GM19467 (cell line): ENCODE measurements around the gene SERPINA3.
"Not testable (repeated sequence)": the region's sequence is repeated elsewhere in the genome, so short reads cannot be mapped to it uniquely, and the experiment has no call there.

Experiments
- ATAC-seq: cut with Tn5 transposase; IDR thresholded peaks from one replicate; pipeline ENCODE4 v1.9.1; 2021; ENCODE audit warnings: mild to moderate bottlenecking, moderate library complexity; ENCODE audit not compliant: unreplicated experiment

The SERPINA3 gene

DNA sequence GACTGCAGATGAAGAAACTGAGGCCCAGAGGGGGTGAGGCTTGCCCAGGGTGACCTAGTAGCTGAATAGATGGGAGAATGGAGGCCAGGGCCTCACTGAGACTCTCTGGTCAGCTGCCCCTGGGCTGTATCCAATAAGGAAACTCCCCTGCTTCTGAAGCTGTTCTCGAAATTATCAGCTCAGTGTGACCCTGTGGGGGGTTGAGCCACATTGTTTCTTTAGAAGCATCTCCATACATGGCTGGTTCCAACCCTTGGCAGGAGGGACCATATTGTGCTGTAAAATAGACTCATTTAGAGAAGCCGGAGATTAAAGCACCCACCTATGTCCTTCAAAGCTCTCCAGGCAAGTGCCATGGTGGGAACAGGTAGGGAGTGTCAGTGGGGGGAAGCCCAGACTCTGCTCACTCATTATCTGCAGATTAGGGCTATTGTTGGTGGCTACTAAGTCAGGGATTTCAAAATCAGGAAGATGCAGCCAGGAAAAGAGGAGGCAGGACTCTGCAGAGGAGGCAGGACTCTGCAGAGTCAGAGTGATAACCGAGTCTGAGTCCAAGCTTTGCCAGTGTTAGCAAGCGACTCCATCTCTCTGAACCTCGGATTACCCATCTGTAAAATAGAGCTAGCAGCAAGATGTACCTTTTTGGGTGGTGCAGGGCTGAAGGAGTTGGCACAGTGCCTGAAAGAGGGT, 27.5 kb upstream of the SERPINA3 start:
- ATAC-seq: no peak

DNA sequence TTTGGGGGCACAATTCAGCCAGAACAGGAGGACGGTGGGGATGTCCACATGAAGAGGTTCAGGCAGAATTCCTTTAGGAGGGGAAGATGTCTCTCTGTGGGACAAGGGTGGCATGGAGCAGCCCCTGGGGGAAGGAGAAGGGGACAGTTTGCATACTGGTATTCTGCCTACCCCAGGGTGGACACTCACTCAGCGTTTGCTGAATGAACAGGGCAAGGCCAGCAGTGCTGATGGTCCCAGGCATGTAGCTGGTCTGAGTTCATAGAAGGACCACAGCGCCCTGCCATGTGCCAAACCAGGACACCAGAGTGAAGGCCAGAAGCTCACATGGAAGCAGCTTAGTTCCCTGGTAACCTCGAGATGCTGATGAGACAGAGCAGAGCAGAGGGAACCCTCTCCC, 25.6 kb upstream of the SERPINA3 start:
- no peak for ATAC-seq

GRCh38 chr14:94588311-94588710, 23.9 kb upstream of the SERPINA3 start:
- no peak for ATAC-seq

DNA sequence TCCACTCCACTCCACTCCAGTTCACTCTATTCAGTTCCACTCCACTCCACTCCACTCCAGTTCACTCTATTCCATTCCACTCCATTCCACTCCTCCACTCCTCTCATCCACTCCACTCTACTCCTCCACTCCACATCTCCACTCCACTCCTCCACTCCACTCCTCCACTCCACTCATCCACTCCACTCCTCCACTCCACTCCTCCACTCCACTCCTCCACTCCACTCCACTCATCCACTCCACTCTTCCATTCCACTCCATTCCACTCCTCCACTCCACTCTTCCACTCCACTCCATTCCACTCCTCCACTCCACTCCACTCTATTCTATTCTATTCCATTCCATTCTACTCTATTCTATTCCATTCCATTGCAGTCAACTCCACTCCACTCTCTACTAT, 21.1 kb upstream of the SERPINA3 start:
- no peak for ATAC-seq

GRCh38 chr14:94591871-94592270, 20.3 kb upstream of the SERPINA3 start:
- no peak for ATAC-seq

GRCh38 chr14:94592457-94592856, 19.7 kb upstream of the SERPINA3 start:
- no peak for ATAC-seq

DNA sequence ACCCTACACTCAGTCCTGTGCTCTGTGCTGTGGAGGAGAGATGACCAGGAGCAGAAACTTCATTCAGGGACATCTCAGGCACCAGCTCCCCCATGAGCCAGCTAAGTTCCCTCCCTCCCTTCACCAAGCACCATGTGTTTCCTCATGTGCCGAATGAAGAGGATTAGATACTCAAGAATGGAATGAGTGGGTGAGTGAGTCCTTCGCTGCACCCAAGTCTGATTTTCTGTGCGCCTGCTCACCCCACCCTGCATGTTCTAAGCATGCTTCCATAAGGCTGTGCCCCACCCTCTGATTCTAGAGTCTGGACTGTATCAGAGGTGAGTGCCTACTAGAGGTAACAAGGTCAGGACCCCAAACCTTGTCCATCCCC, 18.8 kb upstream of the SERPINA3 start:
- no peak for ATAC-seq

GRCh38 chr14:94593749-94594431, 18.3 kb upstream of the SERPINA3 start:
- ATAC-seq: no peak

GRCh38 chr14:94594441-94594840, 17.8 kb upstream of the SERPINA3 start:
- ATAC-seq: no peak

DNA sequence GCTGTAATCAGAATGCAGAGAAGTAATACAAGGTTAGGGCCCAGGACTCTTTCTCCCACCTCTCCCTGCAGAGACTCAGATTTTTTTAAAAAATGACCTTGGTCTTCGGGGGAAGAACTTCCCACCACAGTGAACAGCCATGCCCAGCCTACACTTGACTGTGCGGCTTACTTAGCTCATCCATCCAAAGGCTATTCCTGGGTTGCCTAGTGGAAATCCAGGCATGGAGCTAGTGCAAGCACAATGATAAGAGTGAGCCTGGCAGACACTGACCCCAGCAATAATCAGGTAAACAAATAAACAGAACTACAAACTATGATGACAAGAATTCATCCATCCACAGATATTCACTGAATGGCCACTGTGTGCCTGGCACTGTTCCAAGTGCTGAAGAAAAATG, 16.3 kb upstream of the SERPINA3 start:
- ATAC-seq: no peak

DNA sequence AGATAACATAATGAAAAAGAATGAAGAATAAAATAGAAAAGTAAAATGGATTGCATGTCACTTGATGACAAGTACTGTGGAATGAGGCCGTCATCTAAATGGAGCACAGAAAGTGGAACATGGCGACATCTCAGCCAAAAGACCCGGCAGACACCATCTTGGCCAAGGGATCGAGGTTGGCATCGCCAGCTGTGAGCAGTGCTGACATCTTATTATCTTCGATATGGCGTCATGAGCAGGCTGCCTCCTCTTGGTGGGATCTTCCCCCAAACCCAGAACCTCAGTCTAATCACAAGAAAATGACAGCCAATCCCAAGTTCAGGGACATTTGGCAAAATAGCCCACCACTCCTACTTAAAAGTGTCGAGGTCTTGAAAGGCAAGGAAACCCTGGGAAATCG, 15.8 kb upstream of the SERPINA3 start:
- ATAC-seq: no peak

DNA sequence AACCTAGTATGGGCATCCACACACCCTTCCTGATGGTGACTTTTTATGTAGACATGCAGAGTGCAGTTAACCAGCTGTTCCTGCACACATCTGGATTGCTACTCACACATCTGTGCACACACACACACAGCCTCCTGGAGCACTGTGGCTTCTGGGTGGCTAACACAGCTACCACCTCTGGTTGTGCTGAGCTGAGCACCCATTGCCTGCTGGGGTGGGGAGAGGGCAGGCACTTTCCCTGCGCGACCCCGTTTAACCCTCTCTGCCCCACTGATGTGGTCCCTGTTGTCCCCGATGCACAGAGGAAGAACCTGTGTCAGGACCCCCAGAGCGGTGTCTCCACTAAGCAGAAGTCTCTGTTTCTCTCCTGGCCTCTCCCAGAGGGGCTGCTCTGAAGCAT, 14.4 kb upstream of the SERPINA3 start:
- ATAC-seq: no peak

- no peak for ATAC-seq
Measured at GRCh38 chr14:94598506-94598815, 13.7 kb upstream of the SERPINA3 start.

DNA sequence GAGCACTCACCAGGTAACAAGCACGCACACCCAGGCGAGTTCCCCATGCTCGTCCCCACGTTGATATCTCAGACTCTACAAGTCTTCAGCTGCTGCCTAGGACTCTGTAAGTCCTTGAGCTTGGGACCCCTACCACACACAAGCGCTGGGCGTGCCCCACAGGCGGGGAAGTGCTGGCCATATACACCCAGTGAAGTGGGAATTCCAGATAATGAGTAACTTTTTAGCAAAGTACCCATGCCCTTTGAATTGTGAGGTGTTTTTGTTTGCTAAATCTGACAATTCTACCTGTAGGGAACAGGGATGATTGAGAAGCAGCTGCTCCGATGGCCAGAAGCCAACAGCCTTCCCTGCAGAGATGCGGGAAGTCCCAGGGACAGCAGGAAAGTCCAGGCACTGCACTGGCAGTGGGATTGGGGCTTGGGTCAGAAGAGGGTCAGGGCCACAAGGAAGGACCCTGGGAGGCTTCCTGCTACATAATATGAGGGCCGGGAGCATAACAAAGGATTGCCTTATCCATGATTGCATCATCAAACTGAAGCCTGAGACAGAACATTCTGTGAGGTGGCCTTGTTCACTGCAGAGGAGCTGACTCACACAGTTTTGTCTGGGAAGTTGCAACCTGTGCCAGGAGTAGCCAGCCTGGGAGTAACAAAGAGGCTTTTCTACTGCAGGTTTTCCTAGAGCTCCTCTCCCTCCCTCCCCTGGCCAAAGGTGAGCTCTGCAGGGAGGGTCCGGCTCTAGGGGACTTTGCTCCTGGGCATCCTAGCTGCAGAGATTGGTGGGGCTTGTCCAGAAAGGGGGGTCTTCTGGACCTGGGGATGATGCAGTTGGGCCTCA, 13.2 kb upstream of the SERPINA3 start:
- no peak for ATAC-seq

- ATAC-seq: no peak
Measured at GRCh38 chr14:94599656-94600004, 12.6 kb upstream of the SERPINA3 start.

DNA sequence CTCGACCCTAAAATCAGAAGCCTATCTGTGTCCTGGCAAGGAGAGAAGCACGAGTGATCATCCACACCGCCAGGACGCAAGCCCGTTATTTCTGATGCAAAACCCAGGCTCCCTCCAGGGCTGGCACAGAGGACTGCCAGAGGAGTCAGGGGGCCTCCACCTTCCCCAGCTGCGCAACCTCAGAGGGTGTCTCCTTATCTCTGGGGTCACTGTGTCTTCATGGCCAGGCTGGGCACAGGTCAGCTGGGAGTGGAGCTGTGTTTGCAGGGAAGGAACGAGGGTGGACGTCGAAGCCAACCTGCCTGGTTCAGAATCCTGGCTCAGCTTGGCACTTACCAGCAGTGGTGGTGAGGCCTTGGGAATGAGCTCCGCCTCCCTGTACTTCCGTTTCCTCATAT, 12.0 kb upstream of the SERPINA3 start:
- ATAC-seq: no peak

GRCh38 chr14:94601884-94602391, 10.3 kb upstream of the SERPINA3 start:
- ATAC-seq: no peak

GRCh38 chr14:94602722-94603121, 9.5 kb upstream of the SERPINA3 start:
- no peak for ATAC-seq

GRCh38 chr14:94605361-94605760, 6.8 kb upstream of the SERPINA3 start:
- no peak for ATAC-seq

DNA sequence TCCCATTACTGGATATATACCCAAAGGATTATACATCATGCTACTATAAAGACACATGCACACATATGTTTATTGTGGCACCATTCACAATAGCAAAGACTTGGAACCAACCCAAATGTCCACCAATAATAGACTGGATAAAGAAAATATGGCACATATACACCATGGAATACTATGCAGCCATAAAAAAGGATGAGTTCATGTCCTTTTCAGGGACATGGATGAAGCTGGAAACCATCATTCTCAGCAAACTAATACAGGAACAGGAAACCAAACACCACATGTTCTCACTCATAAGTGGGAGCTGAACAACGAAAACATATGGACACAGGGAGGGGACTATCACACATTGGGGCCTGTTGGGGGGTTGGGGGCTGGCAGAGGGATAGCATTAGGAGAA, 3.2 kb upstream of the SERPINA3 start:
- not testable (repeated sequence) for ATAC-seq

- no peak for ATAC-seq
Measured at GRCh38 chr14:94611179-94611578, 1.0 kb upstream of the SERPINA3 start.
